CD4-positive, alpha-beta T cell treated with Interleukin-6 for 4 hours (primary cell): Measurements from ENCODE around the gene HSD17B14.
A peak's percentile ranks its signal among the peaks of the same experiment; 100 is the strongest.
"Not testable (repeated sequence)": the region's sequence is repeated elsewhere in the genome, so short reads cannot be mapped to it uniquely, and the experiment has no call there.

Source experiments
- DNase-seq: peaks from one replicate; pipeline ENCODE4 v3.0.0-alpha.2; 2020; ENCODE audit warnings: mixed read lengths

Gene HSD17B14

DNA sequence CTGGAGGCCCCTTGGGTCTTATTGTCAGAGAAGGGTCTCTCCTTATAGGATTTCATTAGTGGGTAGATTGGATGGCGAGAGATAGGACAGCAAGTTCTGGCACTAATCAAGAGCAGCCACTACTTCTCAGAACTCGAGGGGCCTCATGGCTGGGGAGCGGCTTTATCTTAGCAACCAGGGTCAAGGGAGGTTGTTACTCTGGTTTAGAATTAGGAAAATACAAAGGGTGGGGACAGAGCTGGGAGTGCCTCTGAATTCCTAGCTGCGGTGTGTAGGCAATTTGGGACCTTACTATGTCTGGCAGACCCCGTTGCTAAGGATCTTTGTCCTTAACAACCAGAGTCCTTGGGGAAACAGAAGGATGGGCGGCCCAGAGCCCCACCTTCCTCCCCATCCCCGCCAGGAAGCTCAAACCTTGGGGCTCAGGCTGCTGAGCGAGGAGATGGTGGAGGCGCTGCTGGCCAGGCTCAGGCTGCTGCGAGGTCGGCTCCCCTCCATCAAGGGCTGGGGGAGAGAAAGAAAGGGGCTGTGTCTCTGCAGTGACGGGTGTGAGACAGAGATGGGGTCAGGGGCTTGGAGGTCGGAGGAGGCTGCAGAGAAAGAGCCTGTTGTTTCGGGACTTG is 30.9 kb upstream of the HSD17B14 start:
- no peak for DNase-seq

DNA sequence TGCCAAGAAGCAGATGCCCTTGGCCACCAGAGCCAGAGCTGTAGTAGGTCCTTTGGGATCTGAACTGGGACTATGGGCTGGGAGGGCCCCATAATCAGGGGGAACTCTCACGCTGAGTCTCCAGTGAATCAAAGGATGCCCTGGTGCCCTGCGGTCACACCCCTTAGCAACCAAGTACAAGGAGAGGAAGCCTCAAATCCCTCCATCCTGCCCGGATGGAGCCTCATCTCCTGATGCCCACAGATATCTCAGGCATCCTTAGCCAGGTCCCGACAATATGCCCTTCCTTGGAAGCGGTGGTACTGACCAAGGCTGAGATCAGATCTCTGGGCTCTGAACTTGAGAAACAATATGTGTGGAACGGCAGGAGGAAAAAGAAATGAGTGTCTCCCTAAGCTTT is 30.4 kb upstream of the HSD17B14 start:
- DNase-seq = no peak

DNA sequence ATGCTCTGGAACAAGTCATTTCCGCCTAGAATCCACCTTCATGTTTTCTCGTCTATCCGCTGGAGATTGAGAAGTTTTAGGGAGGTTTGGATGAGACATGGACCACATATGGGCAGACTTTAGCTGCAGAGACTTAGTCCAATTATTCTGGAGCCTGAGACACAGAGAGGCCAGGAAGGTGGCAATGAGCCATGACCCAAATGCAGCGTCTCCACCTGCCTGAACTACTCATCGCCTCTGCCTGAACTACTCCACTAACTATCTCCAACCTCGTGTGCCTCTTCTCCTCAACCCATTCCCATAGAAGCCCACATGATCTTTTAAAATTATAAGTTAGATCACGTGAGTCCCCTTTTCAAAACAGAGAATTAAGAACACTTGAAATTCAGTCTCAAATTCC is 26.5 kb upstream of the HSD17B14 start:
- no peak for DNase-seq

DNA sequence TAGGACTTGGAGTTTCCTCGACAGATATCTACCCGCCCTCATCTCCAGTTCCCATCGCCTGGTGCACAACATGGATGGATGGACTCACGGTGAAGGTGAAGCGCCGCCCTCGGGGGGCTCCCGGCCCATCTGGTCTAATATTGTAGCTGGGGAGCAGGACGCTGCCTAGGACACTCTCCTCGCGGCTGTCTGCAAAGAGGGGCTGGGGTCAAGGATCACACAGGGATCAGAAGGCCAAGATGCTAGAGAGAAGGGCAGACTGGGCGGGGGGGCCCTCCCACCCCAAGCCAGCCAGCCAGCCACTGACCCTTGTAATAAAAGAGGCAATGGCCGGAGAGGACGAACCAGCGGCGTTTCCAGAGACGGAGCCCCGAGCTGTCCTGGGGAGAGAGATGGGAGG is 25.0 kb upstream of the HSD17B14 start:
- DNase-seq = no peak

DNA sequence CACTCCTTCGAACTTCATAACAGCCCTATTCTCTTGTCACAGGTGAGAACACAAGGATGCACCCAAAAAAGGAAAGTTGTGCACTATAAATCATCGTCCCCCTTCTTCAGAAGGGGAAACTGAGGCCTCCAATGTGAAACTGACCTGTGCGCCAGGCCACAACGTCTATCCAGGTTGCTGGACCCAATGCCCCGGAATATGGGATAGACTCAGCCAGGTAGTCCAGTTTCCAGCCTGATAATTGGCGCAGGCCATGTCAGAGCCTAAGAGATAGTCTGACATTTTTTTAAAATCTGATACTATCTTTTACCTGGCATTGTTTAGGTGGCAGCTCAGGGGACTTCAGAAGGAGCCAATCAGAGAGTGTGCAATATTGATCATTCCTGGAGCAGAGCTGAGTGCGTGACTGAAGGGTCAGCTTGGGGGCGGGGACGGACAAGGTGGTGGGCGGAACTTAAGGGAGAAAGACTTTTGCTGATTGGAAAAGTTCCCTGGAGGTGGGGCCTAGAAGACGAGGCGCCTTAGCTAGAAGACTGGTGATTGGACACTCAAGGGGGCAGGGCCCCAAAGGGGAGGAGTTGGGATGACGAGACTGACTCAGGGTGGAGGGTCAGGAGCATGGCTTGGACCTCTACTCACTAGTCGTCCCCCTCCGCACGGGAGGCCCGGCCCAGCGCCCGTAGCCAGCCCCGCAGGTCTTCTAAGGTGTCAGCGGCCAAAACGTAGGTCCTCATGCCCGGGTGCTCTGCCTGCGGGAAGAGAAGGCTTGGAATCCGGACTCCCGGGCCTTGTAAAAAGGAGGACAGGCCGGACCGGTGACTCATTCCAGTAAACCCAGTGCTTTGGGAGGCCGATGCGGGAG is 23.7 kb upstream of the HSD17B14 start:
- no peak for DNase-seq

DNA sequence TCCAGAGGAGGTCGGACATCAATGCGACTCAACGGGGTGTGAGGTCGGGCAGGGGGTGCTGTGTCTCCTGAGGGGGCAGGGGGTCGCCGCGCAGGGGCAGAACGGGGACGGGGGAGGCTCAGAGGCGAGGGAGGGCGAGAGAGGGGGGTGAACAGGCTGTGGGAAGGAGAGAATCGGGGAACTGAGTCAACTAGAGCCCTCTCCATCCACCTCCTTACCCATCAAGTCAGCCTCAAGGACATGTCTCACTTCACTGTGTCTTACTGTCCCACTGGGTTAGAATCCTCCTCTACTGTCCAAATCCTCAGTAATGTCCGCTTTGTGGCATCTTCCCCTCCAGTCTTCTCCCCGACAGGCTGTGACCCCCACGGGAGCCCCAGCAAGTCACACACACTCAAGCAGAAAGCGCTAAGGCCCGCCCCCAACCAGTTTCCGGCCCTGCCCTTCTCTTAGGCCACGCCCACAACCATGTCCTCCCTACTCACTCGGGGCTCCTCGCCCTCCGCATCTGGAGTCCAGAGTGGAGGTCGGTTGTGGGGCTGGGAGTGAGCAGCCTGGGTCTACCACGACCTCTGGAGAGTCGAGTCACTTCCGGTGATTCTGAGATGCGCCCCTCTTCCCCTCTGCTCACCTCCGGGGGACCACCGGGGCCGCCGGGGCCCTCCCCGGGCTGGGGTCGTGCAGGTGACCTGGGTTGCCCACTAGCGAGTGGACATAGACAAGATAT is 22.9 kb upstream of the HSD17B14 start:
- DNase-seq = peak; percentile 90

DNA sequence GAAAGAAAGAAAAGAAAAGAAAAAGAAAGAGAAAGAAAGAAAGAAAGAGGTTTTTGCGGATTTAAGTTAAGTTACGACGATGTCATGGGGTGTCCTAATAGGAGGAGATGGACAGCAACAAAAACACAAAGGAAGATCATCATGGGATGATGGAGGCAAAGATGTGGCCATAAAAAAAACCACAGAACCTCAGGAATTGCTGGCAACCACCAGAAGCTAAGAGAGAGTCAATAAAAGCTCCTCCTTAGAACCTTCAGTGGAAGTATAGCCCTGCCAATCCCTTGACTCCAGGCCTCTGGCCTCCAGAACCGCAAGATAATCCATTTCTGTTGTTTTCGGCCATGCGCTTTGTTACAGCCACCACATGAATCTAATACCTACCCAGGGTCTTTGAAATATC is 20.6 kb upstream of the HSD17B14 start:
- DNase-seq = no peak

DNA sequence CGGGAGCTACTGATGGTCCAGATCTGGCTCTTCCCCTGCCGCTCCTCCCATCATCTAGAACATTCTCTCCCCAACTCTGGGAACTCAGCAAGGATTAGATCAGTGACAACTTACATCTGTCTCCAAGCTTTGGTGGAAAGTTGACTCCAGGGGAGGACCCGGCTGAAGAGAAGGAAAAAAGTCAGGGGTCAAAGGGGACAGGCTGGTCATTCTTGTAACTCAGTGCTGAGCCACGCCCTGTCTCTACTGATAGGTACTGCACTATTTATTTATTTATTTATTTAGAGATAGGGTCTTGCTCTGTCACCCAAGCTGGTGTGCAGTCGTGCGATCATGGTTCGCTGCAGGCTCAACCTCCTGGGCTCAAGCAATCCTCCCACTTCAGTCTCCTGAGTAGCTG is 17.8 kb upstream of the HSD17B14 start:
- no peak for DNase-seq

DNA sequence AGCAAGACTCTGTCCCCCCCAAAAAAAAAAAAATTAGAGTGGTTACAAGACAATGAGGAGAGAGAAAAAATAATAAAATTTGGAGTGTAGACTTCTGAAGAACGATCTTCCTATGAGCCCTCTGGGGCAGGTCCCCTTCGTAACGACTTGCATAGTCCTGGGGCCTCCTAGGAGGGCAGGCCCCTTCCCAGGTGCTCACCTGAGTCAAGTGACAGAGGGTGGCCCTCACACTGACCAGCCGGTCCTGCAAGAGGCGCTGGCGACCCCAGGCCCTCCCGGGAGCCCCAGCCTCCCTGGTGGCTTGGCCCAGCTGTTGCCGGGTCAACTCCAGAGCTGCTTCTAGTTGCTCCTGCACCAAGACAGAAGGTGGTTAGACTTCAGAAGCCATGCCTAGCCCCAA is 17.2 kb upstream of the HSD17B14 start:
- no peak for DNase-seq

DNA sequence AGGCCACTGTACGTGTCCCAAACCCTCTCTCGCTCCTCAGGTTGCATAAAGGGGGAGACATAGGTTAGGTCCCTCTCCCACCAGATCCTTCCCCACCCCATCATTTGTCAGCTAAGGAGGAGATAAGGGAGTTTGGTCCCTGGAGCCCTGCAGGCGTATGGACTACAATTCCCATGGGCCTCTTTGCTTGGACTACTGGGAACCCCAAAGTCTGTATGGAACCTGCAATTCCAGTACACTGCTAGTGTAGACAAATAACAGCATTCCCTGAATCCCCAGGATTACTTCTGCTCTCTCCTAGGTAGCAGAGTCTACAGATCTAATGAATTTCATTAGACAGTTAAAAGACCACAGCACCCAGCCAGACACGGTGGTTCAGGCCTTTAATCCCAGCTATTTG is 16.0 kb upstream of the HSD17B14 start:
- DNase-seq = no peak

DNA sequence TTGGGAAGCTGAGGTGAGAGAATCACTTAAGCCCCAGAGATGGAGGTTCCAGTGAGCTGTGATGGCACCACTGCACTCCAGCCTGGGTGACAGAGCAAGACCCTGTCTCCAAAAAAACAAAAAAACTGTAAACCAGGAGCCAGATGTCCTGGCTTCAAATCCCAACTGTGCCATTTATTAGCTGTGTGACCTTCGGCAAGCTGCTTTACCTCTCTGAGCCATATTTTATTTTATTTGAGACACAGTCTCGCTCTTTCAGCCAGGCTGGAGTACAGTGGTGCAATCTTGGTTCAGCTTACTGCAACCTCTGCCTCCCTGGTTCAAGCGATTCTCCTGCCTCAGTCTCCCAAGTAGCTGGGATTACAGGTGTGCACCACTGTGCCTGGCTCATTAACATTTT is 10.4 kb upstream of the HSD17B14 start:
- not testable (repeated sequence) for DNase-seq

DNA sequence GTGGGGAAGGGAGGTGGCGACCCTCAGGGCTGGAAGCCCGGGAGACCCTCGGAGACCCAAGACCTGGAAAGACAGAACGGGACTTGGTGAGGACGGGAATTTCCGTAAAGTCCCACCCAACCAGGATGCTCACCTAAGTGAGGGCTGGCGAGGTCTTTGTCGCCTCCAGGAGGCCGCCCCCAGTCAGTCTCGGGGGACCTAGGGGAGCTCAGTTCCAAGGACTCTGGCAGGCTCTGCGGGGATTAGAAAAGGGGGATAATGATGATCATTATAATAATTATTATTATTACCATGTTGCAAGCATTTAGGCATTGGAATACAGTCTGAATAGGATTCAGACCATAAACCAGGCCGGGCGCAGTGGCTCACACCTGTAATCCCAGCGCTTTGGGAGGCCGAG is 9.1 kb upstream of the HSD17B14 start:
- no peak for DNase-seq

DNA sequence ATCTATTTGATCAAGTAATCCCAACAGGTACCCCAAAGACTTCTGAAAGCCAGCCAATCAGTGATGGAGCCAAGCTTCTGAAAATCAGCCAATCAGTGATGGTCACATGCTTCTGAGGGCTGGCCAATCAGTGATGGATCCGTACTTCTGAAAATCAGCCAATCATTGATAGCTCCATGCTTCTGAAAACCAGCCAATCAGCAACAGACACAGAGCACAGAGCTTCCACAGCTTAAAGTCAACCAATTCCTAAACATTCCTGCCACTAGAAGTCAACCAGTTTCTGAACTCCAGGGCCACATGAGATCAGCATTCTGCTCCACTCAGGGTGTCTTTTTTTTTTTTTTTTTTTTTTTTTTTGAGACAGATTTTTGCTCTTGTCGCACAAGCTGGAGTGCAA is 8.2 kb upstream of the HSD17B14 start:
- DNase-seq = no peak

DNA sequence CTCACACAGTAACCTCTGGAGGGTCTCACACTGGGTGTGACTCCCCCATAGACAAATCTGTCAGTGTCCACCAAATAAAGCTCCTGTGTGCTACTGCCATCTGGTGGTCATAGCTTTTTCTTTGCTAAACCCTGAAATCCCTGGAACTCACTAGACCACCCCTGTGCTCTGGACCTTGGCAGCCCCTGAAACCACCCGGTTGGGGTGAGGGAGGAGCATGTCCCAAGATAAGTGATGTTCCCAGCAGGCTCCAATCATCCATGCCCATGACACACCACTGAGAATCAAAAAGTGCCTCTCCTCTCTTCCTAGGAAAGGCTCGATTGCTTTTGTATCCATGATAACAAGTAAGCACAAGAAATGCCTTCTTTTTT is 6.5 kb upstream of the HSD17B14 start:
- DNase-seq = peak; percentile 65

DNA sequence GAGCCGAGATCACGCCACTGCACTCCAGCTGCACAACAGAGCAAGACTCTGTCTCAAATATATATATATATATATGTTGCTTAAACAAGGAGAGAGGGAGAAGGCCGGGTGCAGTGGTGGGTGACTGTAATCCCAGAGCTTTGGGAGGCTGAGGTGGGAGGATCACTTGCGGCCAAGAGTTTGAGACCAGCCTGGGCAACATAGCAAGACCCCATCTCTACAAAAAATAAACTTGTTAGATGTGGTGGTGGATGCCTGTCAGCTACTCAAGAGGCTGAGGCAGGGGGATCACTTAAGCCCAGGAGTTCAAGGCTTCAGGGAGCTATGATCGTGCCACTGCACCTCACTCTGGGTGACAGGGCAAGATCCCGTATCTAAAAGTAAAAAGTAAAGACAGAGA is 5.3 kb upstream of the HSD17B14 start:
- DNase-seq = no peak

DNA sequence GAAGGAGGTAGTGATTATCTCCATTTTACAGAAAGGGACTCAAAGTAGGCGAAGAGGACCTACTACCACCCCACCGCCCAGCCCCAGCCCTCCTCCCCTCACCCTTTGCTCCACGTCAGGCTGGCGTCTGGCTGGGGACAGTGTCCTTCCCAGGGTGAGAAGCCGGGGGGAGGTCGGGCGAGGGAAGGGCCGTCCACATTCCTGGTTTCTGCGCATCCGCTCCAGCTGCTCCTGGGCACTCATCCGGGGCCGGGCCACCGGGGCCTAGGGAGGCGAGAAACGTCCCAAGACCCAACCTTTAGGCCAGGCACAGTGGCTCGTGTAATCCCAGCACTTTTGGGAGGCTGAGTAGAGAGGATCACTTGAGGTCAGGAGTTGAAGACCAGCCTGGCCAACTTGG is 4.8 kb upstream of the HSD17B14 start:
- no peak for DNase-seq

DNA sequence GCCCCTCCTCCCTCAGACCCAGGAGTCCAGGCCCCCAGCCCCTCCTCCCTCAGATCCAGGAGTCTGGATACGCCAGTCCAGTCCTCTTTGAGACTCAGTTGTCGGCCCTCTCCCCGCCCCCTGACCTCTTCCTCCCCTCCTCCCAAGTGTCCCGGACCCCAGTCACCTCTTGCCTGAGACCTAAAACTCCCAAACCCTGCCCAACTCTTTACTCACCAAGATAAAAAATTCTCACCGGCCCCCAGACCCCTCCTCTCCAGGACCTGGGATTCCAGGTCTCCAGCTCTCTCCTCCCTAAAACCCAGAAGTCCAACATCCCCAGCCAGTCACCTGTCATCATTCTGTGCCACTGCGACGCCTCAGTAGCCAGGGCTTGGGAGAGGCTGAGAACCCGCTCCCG is 1.4 kb upstream of the HSD17B14 start:
- no peak for DNase-seq

DNA sequence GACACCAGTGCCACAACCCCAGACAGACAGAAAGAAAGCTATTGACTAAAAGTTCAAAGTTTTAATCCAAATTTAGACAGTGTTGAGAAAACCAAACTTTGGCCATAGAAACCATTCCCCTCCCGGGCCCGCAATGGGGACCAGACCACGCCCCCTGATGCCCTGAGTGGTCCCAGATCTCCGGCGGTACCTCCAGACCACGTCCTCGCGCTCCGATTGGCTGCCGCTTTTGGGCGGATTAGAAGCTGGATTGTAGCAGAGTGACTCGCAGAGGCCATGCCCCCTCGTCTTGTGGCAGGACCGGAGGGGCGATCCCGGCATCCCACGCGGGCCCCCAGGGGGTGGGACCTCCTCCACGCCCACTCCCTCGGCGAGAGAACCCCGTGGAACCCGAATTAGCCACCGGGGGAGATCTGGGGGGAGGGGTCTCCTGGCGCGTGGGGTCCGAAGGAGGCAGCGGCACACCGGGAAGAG is 797 bp upstream of the HSD17B14 start:
- peak; percentile 76 for DNase-seq

DNA sequence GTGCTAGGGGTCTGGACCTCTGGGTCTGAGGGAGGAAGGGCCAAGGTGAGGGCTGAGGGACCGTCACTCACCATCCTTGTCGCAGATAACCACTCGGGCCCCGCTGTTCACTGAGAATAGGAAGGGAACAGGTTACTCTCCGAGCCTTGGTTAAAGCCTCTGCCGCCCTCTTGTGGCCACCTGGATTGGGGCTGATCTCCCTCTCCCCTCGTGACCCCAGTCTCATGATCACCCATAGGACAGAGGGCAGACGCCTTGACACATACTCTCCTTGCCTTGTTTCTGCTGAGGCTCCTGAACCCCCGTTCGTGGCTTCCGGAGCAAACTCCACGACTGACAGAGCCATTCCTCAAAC is 580 bp downstream of the HSD17B14 start:
- peak; percentile 95 for DNase-seq

DNA sequence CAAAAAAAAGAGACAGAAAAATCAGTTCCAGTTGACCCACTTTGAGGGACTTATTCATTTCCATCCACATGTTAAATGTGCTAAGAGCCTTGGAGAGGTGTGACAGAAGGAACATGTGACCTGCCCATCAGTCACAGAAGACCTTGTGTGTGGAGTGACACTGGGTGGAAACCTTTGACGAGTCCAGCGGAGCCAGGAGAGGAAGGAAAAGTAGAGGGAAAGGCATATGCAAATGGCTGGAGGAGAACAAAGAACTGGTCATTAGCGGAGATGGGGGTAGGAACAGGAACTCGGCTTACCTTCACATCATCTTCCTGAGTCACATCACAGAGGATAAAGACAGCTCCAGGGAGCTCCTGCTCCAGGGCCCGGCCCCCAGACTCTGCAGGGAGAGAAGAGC is 2.3 kb downstream of the HSD17B14 start:
- no peak for DNase-seq

DNA sequence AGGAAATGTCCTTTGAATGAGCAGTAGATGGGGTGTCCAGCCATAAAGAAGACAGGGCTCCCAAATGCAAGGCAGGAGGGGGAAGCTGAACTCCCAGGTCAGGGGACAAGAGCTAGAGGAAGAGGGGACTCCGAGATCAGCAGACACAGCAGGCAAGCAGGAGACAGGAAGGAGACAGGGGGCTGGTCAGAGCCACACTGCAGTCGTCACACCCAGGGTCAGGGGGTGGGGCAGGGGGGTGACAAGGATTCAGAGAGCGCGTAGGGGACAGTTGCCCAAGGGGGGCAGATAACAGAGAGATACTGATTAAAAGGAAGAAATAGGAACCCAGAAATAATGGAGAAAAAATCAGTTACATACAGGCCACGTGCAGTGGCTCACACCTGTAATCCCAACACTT is 3.2 kb downstream of the HSD17B14 start:
- DNase-seq = no peak

DNA sequence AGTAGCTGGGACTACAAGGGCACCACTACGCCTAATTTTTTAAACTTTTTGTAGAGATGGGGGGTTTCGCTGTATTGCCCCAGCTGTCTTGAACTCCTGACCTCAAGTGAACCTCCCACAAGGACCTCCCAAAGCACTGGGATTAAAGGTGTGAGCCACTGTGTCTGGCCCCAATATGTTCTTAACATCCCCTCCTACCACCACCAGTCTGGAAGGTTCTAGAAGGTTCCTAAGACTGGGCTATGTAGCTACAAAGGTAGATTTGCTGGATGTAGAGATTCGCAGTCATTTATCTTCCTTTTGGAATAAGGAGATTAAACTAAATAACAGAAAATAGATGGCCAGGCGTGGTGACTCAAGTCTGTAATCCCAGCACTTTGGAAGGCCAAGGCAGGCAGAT is 5.3 kb downstream of the HSD17B14 start:
- no peak for DNase-seq

DNA sequence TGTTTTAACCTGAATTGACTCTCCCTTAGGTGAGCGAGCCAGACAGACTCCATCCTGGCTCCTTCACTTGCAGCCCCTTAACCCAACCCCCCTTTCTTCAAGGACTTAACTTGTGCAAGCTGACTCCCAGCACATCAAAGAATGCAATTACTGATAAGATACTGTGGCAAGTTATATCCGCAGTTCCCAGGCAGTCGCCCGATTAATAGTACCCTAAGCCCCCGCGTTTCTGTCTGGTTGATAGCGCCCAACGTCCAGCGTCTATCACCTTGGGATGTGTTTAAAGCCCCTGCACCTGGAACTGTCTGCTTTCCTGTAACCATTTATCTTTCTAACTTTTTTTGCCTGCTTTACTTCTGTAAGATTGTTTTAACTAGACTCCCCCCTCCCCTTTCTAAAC is 6.2 kb downstream of the HSD17B14 start:
- no peak for DNase-seq

DNA sequence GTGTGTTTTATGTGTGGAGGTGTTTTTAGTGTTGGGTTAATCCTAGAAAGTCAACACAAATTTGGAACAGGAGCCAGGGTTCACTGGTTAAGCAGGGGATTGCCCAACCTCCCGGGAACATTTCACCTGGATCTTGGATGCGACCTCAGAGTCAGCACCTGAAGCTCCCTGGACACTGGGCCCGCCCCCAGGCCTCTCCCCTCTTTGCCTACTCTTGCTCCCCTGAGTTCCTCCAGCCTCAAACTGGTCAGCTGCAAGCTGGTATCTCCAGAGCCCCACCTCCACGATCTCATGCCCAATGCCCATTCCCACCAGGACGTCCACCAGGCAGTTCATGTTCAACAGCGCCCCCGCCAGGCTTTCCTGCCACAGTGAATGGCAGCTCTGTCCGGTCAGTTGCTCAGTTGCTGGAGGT is 9.7 kb downstream of the HSD17B14 start:
- no peak for DNase-seq
